HT1080 (cell line): ENCODE data around the gene TIGD6. TPM values are rescaled to one million over a fixed set of nuclear protein-coding genes. Genes with fewer than 3 reads are reported as not detected.

Source experiments
- DNase-seq: peaks from one replicate; pipeline ENCODE4 v3.0.0-alpha.2; 2015; ENCODE audit warnings: low read depth
- total RNA-seq: library from RNA; depleted of rRNA; stranded (reverse); fragments of >200 nt; shearing (Covaris generic); gene quantifications from 2 replicates; pipeline ENCODE4 v1.2.3, GENCODE V29; 2014

TIGD6 gene
- total RNA-seq, 1 experiment from 2014 or later: 4.0 TPM

DNA sequence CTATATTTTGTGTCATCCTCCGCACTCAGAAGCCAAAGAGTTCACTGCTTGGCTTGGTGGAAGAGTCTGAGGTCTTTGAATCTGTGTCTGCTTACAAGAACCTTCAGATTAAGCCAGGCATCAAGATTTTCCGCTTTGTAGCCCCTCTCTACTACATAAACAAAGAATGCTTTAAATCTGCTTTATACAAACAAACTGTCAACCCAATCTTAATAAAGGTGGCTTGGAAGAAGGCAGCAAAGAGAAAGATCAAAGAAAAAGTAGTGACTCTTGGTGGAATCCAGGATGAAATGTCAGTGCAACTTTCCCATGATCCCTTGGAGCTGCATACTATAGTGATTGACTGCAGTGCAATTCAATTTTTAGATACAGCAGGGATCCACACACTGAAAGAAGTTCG lies 19.2 kb downstream of the TIGD6 start:
- no peak for DNase-seq

DNA sequence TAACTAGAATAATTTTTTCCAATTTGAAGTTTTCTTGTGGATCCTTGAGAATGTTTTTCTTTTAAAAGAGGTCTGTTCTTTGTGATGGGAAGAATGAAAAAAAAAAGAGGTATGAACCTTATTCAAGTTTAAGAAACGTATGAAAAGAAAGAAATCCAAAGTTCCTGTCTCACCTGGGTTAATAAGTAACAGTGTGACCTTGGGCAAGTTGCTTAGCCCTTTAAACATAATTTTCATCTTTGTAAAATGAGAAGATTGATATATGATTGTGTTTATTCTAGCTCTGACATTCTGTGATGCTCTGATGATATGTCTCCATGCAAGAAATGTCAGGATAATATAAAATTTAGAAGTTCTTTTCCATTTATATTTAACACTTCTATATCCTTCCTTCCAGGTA lies 20.6 kb downstream of the TIGD6 start:
- no peak for DNase-seq

DNA sequence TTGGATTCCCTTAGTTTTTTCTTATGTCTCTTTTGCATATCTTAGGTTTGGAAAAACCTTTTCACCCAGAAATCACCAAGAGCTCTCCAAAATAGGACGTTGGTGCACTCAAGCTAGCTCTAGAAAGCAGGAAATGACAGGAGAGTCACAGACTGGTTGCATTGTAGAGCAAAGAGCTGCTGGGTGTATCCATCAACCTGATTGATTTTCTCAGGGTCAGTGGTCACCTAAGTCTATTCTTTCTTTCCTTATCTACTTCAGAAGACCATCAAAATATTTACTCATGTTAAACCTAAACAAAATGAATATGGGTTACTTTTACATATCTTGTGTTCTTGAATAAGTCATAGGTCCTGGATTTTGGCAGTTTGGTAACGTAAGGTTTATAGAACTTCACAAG lies 25.0 kb downstream of the TIGD6 start:
- DNase-seq: no peak

DNA sequence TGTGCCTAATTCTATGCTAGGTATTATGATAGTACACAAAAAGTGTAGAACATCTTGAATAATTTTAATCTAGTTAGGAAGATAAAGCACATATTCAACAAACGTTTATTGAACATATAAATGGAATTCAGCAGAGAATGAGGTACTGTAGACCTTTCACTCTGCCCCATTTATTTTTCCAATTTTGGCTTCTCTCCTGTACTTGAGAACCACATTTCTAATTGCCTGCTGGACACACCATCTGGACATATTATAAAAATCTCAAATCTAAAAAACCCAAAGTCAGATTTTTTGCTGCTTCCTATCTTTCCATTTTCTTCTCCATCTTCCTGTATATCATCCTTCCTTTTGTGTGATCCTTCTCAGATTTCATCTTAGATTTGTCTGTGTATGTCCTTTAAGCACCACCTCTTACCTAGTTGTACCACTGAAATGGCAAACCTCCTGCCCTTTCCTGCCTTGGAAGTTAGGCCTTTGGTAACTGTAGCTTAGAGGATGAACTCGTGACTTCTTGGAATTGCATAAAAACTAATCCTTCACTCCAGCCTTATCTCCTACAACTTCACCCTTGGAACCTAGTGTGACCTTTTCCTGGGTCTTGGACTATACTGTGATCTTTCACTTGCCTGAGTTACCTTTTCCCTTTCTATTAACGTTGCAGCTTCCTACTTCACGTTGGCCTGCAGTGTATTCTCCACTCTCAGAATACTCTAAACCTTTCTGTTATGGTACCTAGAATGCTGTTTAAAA lies 31.1 kb downstream of the TIGD6 start:
- no peak for DNase-seq

DNA sequence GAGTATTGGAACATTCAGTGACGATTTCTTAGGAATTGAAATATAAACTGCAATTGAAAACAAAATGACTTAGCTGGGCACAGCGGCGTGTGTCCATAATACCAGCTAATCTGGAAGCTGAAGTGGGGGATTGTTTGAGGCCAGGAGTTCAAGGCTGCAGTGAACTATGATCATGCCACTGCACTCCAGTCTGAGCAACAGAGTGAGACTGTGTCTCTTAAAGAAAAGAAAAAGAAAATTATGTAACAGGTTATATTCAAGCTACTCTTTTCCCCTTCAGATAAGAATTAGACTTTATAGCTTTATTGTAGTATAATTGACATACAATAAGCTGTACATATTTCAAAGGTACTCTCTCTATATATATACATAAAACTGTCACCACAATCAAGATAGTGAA lies 33.5 kb downstream of the TIGD6 start:
- no peak for DNase-seq

DNA sequence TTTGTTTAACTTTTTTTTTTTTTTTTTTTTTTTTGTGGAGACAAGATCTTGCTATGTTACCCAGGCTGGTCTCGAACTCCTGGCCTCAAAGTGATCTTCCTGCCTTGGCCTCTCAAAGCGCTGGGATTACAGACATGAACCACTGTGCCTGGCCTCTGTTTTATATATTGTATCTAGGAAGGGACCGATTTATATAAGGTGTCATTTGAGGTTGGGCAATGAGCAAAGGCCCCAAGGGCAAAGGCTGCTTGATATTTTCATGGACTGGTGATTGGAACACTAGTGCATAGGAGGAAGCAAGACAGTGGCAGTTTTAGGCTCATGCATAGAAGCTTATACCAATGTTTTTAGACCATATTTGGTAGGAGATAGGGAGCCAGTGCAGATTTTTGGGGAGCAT lies 36.7 kb downstream of the TIGD6 start:
- no peak for DNase-seq

DNA sequence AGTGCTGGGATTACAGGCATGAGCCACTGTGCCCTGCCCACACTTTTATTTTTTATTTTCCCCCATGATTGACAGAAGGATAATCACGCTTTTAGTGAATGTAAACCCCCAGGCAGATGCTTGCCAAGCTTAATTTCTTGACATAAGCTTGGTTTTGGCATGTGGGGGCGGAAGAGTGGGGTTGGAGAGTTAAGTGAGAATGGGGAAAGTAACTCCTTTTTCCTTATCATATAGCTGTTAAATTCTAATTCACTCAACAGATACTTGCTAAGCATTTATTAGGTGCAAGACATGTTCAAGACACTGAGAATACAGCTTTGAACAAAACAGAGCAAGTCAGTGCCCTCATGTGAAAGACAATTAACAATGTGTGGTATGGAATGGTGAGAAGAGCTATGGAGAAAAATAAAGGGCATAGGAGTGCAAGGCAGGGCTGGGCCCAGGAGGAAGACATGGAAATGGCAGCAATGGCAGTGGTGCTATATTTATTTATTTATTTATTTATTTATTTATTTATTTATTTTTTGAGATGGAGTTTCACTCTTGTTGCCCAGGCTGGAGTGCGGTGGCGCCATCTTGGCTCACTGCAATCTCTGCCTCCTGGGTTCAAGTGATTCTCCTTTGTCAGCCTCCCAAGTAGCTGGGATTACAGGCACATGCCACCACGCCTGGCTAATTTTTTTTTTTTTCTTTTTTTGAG lies 37.7 kb downstream of the TIGD6 start:
- DNase-seq: no peak

DNA sequence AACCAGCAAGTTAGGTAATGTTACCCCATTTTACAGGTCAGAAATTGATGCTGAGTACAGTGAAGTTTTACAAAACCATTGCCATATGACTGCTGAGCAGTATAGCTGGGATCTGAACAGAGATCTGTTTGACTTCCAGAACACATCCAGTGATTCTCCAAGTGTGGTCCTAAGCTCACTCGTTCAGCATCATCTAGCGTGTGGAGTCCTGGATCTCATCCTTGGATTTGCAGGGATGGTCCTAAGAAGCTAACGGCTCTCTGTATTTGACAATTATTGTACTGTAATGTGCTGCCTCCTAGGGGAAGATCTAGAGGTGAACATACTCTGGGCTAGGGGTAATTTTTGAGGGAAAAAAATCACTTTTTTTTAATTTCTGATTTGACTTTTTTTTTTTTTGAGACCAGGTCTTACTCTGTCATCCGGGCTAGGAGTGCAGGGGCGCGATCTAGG lies 38.5 kb downstream of the TIGD6 start:
- peak; percentile 60 for DNase-seq

DNA sequence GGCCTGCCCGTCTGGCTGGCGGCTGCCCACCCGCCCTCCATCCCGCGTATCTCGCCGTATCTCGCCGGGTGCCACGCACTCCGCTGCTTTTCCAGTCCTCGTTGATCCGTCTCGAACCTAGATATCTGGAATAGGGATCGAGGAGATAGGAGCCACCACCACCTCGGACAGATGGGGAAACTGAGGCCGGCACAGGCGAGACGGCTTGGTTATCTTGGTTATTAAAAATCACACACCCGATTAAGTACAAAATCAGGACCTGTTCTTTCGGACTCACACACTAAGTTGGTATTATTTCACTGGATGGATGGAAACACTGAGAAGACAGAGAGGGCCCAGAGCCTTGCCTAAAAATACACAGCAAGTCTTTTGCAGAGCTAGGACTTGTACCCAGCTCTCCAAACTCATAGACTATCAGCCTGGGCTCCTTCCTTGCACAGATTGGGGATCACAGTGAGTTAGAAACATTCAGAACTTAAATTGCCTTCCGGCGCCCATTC lies 39.2 kb downstream of the TIGD6 start:
- no peak for DNase-seq

DNA sequence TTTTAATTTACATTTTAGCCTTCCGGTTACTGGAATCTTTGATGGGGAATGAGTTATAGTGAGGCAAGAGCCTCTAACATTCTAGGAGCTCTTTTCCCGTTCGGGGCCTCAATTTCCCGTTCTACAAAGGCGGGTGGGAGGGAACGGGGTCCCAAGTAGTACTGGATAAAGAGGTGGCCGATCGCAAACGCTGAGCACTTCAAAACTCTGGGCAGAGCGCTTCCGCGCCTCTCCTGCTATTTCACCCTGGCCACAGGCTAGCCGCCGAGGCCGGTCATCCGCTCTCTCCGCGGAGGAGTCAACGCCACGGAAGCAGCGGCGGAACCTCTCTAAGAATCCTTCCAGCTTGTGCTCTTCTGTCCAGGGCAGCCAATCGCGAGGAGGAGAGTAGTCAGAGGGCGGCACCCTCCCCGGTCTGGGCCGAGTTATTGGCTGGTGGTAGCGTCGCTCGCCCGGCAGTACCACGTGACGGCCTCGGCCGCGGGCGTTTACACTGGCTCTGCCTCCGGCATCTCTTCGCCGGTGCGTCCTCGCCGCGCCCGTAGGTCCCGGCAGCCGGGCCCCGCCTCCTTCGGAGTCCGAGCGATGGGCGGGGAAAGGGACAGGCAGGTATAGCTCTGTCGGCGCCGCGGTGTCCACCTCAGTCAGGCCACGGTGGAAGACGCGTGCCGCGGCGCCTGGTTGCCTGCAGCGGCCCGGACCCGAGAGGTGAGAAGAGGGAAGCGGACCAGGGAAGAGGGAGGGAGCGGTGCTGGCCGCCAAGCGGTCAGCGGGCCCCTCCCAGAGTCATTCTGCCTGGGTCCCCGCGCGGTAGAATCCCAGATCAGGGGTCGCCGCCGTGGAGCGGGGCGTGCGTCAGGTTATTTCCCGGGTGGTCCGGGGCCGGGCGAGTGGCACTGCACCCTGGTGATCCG lies 39.9 kb downstream of the TIGD6 start, which contains the start of gene SLC26A2:
TSS of gene SLC26A2 (plus strand) at position 487 of the 914 bp plus-strand sequence. CDS start 16,895 bp downstream, outside the sequence.
- DNase-seq: peak; percentile 98

DNA sequence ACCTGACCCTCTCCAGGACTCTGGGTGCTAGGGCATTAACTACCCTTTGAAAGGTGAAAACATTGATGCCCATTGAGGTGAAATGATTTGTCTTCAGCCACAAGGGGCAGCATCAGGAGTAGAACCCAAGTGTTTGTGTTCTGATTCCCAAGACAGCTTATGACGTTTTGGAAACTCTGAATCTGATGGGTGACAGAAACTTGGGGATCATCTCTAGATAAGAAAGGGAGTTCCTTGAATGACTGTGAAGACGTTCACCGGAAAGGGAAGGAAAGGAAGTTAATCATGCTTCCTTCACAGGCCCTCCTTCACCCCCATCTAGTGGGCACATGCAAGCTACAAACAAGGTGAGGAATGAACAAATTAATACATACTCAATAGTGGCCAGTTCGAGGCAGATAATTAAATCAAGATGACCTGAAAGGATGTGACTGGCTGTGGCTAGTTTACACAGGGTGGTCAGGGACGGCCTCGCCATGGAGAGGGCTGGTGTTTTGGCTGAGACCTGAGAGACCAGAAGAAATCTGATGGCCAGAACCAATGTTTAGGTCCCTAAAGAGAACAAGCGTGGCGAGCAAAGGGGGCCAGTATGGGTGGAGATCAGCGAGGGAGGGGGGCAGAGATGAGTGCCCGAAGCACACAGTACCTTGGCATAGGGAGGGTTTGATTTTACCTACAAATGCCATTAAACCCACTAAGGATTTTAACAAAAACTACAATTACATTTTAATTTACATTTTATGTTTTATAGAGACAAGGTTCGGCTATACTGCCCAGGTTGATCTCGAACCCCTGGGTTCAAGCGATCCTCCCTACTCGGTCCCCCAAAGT lies 40.8 kb downstream of the TIGD6 start:
- peak; percentile 85 for DNase-seq

DNA sequence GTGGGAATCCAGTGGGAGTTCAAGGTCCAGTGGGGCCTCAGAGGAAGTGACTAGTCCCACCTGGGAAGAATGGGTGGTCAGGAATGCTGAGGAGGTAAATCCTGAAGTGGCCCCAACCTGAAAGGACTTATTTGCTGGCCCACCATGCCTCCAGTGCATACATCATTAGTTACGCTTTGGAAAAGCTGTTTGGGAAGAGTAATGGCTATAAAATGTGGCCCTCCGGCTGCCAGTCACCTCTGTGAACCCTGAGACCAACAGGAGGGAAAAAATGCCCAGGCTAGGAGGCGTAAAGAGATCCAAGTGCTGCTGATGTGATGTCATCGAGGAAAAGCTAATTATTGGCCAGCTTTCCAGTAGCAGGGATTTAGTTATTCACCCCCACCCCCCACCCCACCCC lies 42.6 kb downstream of the TIGD6 start:
- no peak for DNase-seq

DNA sequence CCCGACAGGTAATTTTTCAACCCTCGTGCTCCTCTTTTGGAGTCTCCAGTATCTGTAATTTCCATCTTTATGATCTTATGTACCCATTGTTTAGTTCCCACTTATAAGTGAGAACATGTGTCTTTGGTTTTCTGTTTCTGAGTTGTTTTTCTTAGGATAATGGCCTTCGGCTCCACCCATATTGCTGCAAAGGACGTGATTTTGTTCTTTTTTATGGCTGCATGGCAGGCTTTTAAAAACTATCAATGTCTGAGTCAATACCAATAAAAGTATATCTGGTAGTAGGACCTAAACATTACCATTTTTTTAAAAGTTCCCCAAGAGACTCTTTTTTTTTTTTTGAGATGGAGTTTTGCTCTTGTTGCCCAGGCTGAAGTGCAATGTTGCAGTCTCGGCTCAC lies 43.8 kb downstream of the TIGD6 start:
- DNase-seq: no peak

DNA sequence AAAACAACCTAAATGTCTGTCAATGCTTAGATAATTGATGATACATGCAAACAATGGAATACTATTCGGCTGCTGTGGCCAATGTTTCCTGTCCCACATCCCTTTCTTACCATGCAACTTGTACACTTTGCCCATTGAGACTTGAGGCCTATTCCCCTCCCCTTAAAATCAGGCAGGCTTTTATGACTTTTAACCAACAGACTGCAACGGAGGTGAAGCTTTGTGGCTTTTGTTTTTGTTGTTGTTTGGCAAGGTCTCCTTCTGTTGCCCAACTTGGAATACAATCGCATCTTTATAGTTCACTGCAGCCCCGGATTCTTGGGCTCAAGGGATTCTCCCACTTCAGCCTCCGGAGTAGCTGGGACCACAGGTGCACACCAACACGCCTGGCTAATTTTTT lies 45.7 kb downstream of the TIGD6 start:
- no peak for DNase-seq

DNA sequence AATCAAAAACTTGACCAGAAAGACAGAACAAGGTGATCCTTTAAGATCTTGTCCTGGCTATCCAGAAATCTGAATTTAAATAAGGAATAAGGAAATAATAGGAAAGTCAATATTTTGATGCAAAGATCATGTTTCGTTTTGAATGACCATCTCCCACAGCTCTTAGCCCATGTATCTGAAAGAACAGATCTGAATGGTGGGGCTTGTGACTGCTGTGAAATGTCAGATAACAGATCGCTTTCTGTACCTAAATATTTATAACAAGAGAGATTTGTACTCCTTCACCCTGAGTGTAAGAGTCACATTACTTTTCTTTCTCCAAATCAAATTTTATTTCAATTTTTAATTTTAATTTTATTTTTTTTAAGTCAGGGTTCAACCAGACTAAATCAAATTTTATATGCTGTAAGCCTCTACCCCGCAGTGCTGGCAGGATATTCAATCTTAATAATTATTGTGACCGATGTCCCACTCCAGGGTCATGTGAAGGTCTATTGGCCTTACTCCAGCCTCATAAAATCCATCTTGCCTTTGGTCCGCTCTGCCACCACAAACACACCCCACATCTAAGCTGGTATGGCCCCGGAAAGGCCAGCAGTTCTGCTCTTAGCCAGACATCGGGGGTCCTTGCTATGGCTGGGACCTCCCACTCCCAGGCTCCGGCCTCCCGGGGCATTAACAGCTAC lies 46.9 kb downstream of the TIGD6 start:
- no peak for DNase-seq

DNA sequence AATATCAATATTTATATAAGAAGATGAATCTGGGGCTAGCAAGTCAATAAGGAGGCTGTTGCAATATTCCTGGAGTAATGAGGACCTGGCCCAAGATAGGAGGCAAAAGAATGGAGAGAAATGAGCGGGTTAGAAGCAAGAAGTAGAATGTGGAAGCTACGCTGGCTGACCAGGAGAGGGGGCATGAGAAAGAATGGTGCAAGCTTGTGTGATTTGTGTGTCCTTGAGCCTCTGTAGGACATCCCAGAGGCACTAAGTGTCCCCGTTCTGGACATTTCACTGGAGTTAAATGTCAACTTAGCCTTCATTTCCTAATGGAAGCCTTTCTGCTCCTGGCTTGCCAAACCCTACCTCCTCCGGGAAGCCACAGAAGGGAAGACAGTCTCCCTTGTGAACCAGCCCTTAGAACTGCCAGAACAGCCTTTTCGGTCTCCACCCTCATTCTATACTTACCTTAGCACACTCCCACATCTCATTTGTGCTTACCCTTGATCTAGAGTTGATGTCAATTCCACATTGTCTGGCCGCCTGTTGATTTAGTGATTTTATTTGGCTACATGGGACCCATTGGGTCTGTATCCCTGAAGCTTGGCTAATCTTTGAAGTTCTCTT lies 49.2 kb downstream of the TIGD6 start:
- no peak for DNase-seq

DNA sequence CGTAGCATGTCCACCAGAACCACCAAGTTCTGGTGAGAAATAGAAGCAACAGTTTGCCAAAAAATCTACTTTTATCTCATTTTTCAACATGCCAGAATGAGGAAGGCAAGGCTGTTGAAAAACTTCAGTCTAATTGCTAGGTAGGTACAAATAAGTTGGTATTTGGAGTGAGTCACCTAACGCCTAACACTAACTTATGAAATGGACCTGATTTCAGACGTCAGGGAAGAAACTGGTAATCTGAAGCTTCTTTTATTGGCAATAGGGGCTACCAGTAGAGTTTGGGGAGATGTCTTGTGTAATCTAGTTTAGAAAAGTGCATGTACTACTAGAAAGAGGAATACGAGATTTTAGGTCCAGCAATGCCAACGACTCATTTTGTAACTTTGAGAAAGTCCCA lies 51.5 kb downstream of the TIGD6 start:
- DNase-seq: no peak

DNA sequence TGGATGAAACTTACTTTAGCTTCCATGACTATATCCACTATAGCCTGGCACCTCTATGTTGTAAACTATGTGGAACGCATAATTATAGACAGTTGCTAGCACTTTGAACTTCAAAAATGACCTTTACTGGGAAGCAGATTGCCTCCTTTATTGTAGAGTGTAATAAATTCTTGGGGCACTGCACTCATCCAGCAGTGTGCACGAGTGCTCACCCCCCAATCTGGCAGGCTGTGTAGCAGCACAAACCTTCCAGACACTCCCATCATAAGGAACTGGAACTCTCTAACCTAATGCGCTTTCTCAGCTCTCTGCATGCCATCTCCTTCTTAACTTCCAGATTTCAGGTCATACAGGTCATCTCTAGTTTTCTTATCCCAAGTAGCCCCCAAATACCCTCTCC lies 54.3 kb downstream of the TIGD6 start:
- DNase-seq: no peak

DNA sequence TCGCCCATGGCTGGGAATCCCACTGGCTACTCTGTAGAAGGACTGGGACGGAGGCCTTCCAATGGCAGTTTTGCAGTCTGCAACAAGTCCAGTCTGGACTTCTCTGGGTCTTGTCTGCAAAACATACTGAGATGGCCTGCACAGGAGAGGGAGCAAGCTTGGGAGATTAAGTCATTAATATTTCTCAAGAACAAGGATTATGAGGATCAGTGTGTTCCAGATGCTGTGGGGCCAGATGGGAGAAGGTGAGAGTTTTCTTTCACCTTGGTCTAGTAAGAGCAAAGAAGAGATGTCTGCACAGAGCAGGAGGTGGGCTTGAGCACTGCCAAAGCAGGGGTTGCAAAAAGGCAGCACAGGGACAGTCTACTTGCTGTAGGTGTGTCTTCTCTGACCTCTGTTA lies 55.8 kb downstream of the TIGD6 start, which contains the start of gene PDE6A:
TSS of gene PDE6A (minus strand) at position 128 of the 400 bp plus-strand sequence. CDS start at position 8, 120 bp downstream.
- DNase-seq: no peak
